Mammary epithelial cell (primary cell): ENCODE measurements around the gene FRMD3.

ENCODE experiments used
- EZH2 ChIP-seq: IDR thresholded peaks from 2 replicates; pipeline ENCODE4 v1.6.1; 2012; ENCODE audit warnings: low read length, inconsistent platforms, borderline replicate concordance
- TF ChIP-seq, protein P1 (sequence below), 2 donors: IDR thresholded peaks in 1 of 2; conservative IDR thresholded peaks in 1 of 2; 2 replicates each; pipeline ENCODE4 v1.5.1; 2011 to 2012; ENCODE audit warnings: inconsistent platforms in 2 of 2, low read length in 2 of 2, mild to moderate bottlenecking in 2 of 2, control low read depth in 1 of 2, low read depth in 1 of 2; ENCODE audit not compliant: insufficient read depth in 1 of 2; ENCODE audit errors: extremely low read depth in 1 of 2

DNA sequence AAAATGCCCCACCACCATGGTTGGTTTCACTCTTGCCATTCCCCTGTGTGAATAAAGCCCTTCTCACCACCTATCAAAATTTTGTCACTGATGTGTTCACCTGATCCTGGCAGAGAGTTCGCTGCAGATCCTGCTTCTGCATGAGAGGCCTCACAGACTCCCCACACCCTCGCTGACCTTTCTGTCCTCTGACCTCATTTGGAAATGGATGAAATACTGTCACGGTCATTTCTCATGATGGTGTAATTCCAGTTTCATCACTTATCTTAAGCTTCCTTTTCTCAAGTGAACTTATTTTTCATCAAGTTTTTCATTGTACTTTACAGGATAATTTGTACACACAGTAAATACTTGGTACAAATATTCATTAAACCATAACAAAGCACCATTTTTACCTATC, 131.3 kb downstream of the FRMD3 start:
- TF ChIP-seq, protein P1, sequence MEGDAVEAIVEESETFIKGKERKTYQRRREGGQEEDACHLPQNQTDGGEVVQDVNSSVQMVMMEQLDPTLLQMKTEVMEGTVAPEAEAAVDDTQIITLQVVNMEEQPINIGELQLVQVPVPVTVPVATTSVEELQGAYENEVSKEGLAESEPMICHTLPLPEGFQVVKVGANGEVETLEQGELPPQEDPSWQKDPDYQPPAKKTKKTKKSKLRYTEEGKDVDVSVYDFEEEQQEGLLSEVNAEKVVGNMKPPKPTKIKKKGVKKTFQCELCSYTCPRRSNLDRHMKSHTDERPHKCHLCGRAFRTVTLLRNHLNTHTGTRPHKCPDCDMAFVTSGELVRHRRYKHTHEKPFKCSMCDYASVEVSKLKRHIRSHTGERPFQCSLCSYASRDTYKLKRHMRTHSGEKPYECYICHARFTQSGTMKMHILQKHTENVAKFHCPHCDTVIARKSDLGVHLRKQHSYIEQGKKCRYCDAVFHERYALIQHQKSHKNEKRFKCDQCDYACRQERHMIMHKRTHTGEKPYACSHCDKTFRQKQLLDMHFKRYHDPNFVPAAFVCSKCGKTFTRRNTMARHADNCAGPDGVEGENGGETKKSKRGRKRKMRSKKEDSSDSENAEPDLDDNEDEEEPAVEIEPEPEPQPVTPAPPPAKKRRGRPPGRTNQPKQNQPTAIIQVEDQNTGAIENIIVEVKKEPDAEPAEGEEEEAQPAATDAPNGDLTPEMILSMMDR (conservative IDR thresholded peaks at IDR 0.05 in 1 of 2, IDR thresholded peaks at IDR 0.05 in 1 of 2; ENCODE audit: extremely low read depth in 1 of 2, insufficient read depth in 1 of 2, low read depth in 1 of 2, low read length in 2 of 2) = no peak
- TF ChIP-seq EZH2 = no peak
